H9 (cell line): ENCODE data around the gene TRIM10. TPM values are rescaled to one million over a fixed set of nuclear protein-coding genes. Genes with fewer than 3 reads are reported as not detected.
"Not testable (repeated sequence)": the region's sequence is repeated elsewhere in the genome, so short reads cannot be mapped to it uniquely, and the experiment has no call there.

Experiments used
- DNase-seq: peaks from one replicate; pipeline ENCODE4 v3.0.0-alpha.2; 2017
- H2AFZ ChIP-seq: one replicate; pipeline ENCODE4 v1.6.1; 2013; ENCODE audit warnings: mild to moderate bottlenecking, low read length, control low read depth, moderate library complexity
- H2AK5ac ChIP-seq: 2 replicates; pipeline ENCODE4 v1.6.1; 2013; ENCODE audit warnings: low read length, control low read depth, mixed read lengths; ENCODE audit not compliant: insufficient read length
- H2BK120ac ChIP-seq: one replicate; pipeline ENCODE4 v1.6.1; 2013; ENCODE audit warnings: low read depth, mild to moderate bottlenecking, low read length, control low read depth, inconsistent platforms; ENCODE audit not compliant: poor library complexity, severe bottlenecking
- H2BK12ac ChIP-seq: 2 replicates; pipeline ENCODE4 v1.6.1; 2013; ENCODE audit warnings: low read length, control low read depth, mixed read lengths, low read depth; ENCODE audit not compliant: insufficient read length
- H2BK15ac ChIP-seq: 2 replicates; pipeline ENCODE4 v1.6.1; 2013; ENCODE audit warnings: low read depth, low read length, control low read depth
- H2BK20ac ChIP-seq: one replicate; pipeline ENCODE4 v1.6.1; 2013; ENCODE audit warnings: low read depth, mild to moderate bottlenecking, low read length, control low read depth, inconsistent platforms; ENCODE audit not compliant: poor library complexity, severe bottlenecking
- H2BK5ac ChIP-seq: 2 replicates; pipeline ENCODE4 v1.6.1; 2013; ENCODE audit warnings: low read length, control low read depth, mixed read lengths; ENCODE audit not compliant: insufficient read length
- H3K14ac ChIP-seq: 2 replicates; pipeline ENCODE4 v1.6.1; 2013; ENCODE audit warnings: low read length, control low read depth; ENCODE audit not compliant: insufficient read depth
- H3K18ac ChIP-seq: 2 replicates; pipeline ENCODE4 v1.6.1; 2013; ENCODE audit warnings: low read depth, mild to moderate bottlenecking, mixed read lengths, low read length, control low read depth; ENCODE audit not compliant: insufficient read length
- H3K23ac ChIP-seq: 2 replicates; pipeline ENCODE4 v1.6.1; 2013; ENCODE audit warnings: low read length, control low read depth, mixed read lengths, low read depth; ENCODE audit not compliant: insufficient read length
- H3K23me2 ChIP-seq: 2 replicates; pipeline ENCODE4 v1.6.1; 2013; ENCODE audit warnings: low read depth, mild to moderate bottlenecking, mixed read lengths, low read length, control low read depth; ENCODE audit not compliant: insufficient read length, poor library complexity, severe bottlenecking
- H3K27ac ChIP-seq: 2 replicates; pipeline ENCODE4 v1.5.1; 2013; ENCODE audit warnings: low read length, control low read depth, mixed read lengths, low read depth; ENCODE audit not compliant: insufficient read length
- H3K27me3 ChIP-seq: 2 replicates; pipeline ENCODE4 v1.6.1; 2013; ENCODE audit warnings: low read length, control low read depth, inconsistent platforms; ENCODE audit not compliant: insufficient read depth
- H3K4ac ChIP-seq: 2 replicates; pipeline ENCODE4 v1.6.1; 2013; ENCODE audit warnings: low read depth, mild to moderate bottlenecking, control low read depth, inconsistent platforms, low read length, moderate library complexity
- H3K4me1 ChIP-seq: 2 replicates; pipeline ENCODE4 v1.6.1; 2013; ENCODE audit warnings: low read length, control low read depth, inconsistent platforms; ENCODE audit not compliant: insufficient read depth
- H3K4me2 ChIP-seq: 2 replicates; pipeline ENCODE4 v1.6.1; 2013; ENCODE audit warnings: low read length, control low read depth, mixed read lengths; ENCODE audit not compliant: insufficient read length, insufficient read depth
- H3K56ac ChIP-seq: 2 replicates; pipeline ENCODE4 v1.6.1; 2013; ENCODE audit warnings: low read depth, mild to moderate bottlenecking, mixed read lengths, low read length, control low read depth; ENCODE audit not compliant: insufficient read length
- H3K79me1 ChIP-seq: 2 replicates; pipeline ENCODE4 v1.6.1; 2013; ENCODE audit warnings: low read depth, mild to moderate bottlenecking, moderate library complexity, low read length, control low read depth, inconsistent platforms; ENCODE audit not compliant: insufficient read depth, poor library complexity, severe bottlenecking
- H3K79me2 ChIP-seq: 2 replicates; pipeline ENCODE4 v1.6.1; 2013; ENCODE audit warnings: low read length, control low read depth, inconsistent platforms; ENCODE audit not compliant: insufficient read depth
- H3K9ac ChIP-seq: 2 replicates; pipeline ENCODE4 v1.6.1; 2013; ENCODE audit warnings: low read length, control low read depth, mixed read lengths; ENCODE audit not compliant: insufficient read length; ENCODE audit errors: extremely low read depth
- H3K9me3 ChIP-seq: one replicate; pipeline ENCODE4 v1.6.1; 2013; ENCODE audit warnings: low read depth, low read length, inconsistent platforms; ENCODE audit not compliant: control insufficient read depth
- H3T11ph ChIP-seq: one replicate; pipeline ENCODE4 v1.6.1; 2013; ENCODE audit warnings: mild to moderate bottlenecking, low read length, control low read depth, inconsistent platforms
- H4K20me1 ChIP-seq: one replicate; pipeline ENCODE4 v1.6.1; 2013; ENCODE audit not compliant: control insufficient read depth, insufficient read length, insufficient read depth
- H4K5ac ChIP-seq: 2 replicates; pipeline ENCODE4 v1.6.1; 2013; ENCODE audit warnings: low read depth, mild to moderate bottlenecking, mixed read lengths, low read length, control low read depth; ENCODE audit not compliant: insufficient read length
- H4K8ac ChIP-seq: replicated peaks from 2 replicates; pipeline ENCODE4 v1.6.1; 2013; ENCODE audit warnings: low read length, control low read depth, mixed read lengths, low read depth; ENCODE audit not compliant: insufficient read length
- H4K91ac ChIP-seq: 2 replicates; pipeline ENCODE4 v1.6.1; 2013; ENCODE audit warnings: low read depth, mild to moderate bottlenecking, moderate library complexity, mixed read lengths, low read length, control low read depth; ENCODE audit not compliant: insufficient read length
- H3K27ac Mint-ChIP-seq, 3 experiments: 2 replicates in 2 of 3; 3 replicates in 1 of 3; pipeline ENCODE4 v1.8.0; 2020 to 2021; ENCODE audit warnings: mixed read lengths in 3 of 3, mild to moderate bottlenecking in 1 of 3, moderate library complexity in 1 of 3
- H3K27me3 Mint-ChIP-seq: 2 replicates; pipeline ENCODE4 v1.8.0; 2021; ENCODE audit warnings: low read depth, mild to moderate bottlenecking, moderate library complexity, mixed read lengths
- H3K36me3 Mint-ChIP-seq, 3 experiments: 2 replicates in 2 of 3; 3 replicates in 1 of 3; pipeline ENCODE4 v1.8.0; 2020 to 2021; ENCODE audit warnings: low read depth in 3 of 3, mixed read lengths in 3 of 3; ENCODE audit not compliant: insufficient read depth in 1 of 3
- H3K4me1 Mint-ChIP-seq, 2 experiments: 2 replicates each; pipeline ENCODE4 v1.8.0; 2020; ENCODE audit warnings: mixed read lengths in 2 of 2
- H3K4me3 Mint-ChIP-seq, 2 experiments: 2 replicates in 1 of 2; 3 replicates in 1 of 2; pipeline ENCODE4 v1.8.0; 2020 to 2021; ENCODE audit warnings: mild to moderate bottlenecking in 2 of 2, mixed read lengths in 2 of 2, moderate library complexity in 1 of 2
- H3K9me3 Mint-ChIP-seq, 2 experiments: 2 replicates in 1 of 2; 3 replicates in 1 of 2; pipeline ENCODE4 v1.8.0; 2020; ENCODE audit warnings: mild to moderate bottlenecking in 2 of 2, mixed read lengths in 2 of 2, moderate library complexity in 1 of 2
- WGBS: extraction: QIAGEN DNeasy Blood & Tissue Kit; methylation state at CpG from one replicate; pipeline ENCODE4 v1.1.7; 2013; ENCODE audit warnings: missing lambda C conversion rate, low lambda C conversion rate, mixed read lengths; ENCODE audit not compliant: insufficient read length; ENCODE audit errors: extremely low coverage; 5-methylcytosine and 5-hydroxymethylcytosine counted together
- total RNA-seq: library from RNA; stranded (reverse); gene quantifications from 2 replicates; pipeline ENCODE4 v1.2.1, GENCODE V29; 2021
- TF ChIP-seq, protein P1 (sequence below): fragments of 200-600 bp; sonication (generic); conservative IDR thresholded peaks from 3 replicates; pipeline ENCODE4 v1.8.0; 2021; ENCODE audit warnings: antibody characterized with exemption, mild to moderate bottlenecking

The TRIM10 gene
- total RNA-seq, 1 experiment from 2014 or later: 0.07 TPM

DNA sequence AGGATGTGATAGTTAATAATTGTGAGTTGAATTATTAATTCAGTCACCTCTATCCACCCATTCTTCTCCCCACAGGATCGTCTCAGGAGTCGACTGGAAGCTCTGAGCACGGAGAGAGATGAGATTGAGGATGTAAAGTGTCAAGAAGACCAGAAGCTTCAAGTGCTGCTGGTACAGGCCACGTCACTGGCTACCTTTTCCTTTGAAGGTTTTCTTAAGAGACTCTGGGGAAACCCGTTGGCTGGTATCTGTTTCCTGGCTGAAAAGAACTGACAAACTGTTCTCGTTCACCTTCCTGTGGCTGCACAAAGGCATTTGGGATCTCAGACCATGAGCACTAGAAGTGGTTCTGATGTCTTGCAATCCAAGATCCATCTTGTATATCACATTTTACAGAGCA is 6.1 kb upstream of the TRIM10 start:
- peaks cover 60% of the 10 kb centered on the region for H3K27me3 Mint-ChIP-seq
- TF ChIP-seq, protein P1, sequence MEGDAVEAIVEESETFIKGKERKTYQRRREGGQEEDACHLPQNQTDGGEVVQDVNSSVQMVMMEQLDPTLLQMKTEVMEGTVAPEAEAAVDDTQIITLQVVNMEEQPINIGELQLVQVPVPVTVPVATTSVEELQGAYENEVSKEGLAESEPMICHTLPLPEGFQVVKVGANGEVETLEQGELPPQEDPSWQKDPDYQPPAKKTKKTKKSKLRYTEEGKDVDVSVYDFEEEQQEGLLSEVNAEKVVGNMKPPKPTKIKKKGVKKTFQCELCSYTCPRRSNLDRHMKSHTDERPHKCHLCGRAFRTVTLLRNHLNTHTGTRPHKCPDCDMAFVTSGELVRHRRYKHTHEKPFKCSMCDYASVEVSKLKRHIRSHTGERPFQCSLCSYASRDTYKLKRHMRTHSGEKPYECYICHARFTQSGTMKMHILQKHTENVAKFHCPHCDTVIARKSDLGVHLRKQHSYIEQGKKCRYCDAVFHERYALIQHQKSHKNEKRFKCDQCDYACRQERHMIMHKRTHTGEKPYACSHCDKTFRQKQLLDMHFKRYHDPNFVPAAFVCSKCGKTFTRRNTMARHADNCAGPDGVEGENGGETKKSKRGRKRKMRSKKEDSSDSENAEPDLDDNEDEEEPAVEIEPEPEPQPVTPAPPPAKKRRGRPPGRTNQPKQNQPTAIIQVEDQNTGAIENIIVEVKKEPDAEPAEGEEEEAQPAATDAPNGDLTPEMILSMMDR: no peak
- H3K9me3 Mint-ChIP-seq: peaks cover 0 to 3% of the 10 kb centered on the region in 2 experiments; a peak in 1 of 5 replicates
- H2BK5ac ChIP-seq: no peak overlapping the region
- no peak overlapping the region for H2BK15ac ChIP-seq
- H3K9me3 ChIP-seq: no peaks in the 10 kb centered on the region
- no peak overlapping the region for H4K91ac ChIP-seq
- H3K79me2 ChIP-seq: no peaks in the 10 kb centered on the region
- no peaks in the 10 kb centered on the region for H3K36me3 Mint-ChIP-seq
- no peak overlapping the region for H2BK120ac ChIP-seq
- H3K79me1 ChIP-seq: no peaks in the 10 kb centered on the region
- no peaks in the 10 kb centered on the region; the same call in 1 of the 2 replicates for H3K27me3 ChIP-seq
- no peak overlapping the region for H3K27ac Mint-ChIP-seq
- H4K8ac ChIP-seq: no peak overlapping the region
- H3K4me2 ChIP-seq: no peak overlapping the region
- H2AK5ac ChIP-seq: no peak overlapping the region
- no peak overlapping the region for H2BK12ac ChIP-seq
- no peak overlapping the region for H3K18ac ChIP-seq
- H3K23me2 ChIP-seq: peaks cover 5% of the 10 kb centered on the region
- no peak overlapping the region for H3K14ac ChIP-seq
- H4K5ac ChIP-seq: no peak overlapping the region
- H3K9ac ChIP-seq: no peak overlapping the region
- H3K4me1 Mint-ChIP-seq: peaks cover 8% of the 10 kb centered on the region in 2 experiments
- no peak overlapping the region for H3K56ac ChIP-seq
- H2BK20ac ChIP-seq: no peak overlapping the region
- H3K23ac ChIP-seq: no peak overlapping the region
- no peak for DNase-seq
- no CpG with 5 or more reads among the region's 6 CpGs for WGBS
- H2AFZ ChIP-seq: no peak overlapping the region
- H3K27ac ChIP-seq: no peak overlapping the region
- H3K4me3 Mint-ChIP-seq: no peak overlapping the region
- H3T11ph ChIP-seq: no peak overlapping the region
- H3K4ac ChIP-seq: no peak overlapping the region
- H3K4me1 ChIP-seq: peaks cover 3% of the 10 kb centered on the region; the same call in 1 of the 2 replicates
- H4K20me1 ChIP-seq: no peaks in the 10 kb centered on the region

DNA sequence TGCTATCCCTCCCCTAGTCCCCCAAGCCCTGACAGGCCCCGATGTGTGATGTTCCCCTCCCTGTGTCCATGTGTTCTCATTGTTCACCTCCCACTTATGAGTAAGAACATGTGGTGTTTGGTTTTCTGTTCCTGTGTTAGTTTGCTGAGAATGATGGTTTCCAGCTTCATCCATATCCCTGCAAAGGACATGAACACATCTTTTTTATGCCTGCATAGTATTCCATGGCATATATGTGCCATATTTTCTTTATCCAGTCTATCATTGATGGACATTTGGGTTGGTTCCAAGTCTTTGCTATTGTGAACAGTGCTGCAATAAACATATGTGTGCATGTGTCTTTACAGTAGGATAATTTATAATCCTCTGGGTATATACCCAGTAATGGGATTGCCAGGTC is 4.2 kb upstream of the TRIM10 start:
- H3K23ac ChIP-seq, H3K4me1 ChIP-seq, H2BK12ac ChIP-seq, H3K9ac ChIP-seq, H3K79me1 ChIP-seq, H3K4ac ChIP-seq, H2BK5ac ChIP-seq, H3K79me2 ChIP-seq, H3K18ac ChIP-seq, H3K9me3 Mint-ChIP-seq, H3K56ac ChIP-seq, H3K23me2 ChIP-seq, H4K20me1 ChIP-seq, DNase-seq, H4K8ac ChIP-seq, H4K91ac ChIP-seq, H3K14ac ChIP-seq, H3K27ac Mint-ChIP-seq, H2AFZ ChIP-seq, H2AK5ac ChIP-seq, H3K27me3 ChIP-seq, H3K36me3 Mint-ChIP-seq, H3K9me3 ChIP-seq, H3K4me2 ChIP-seq, H3K4me1 Mint-ChIP-seq, H4K5ac ChIP-seq, H3T11ph ChIP-seq, H3K4me3 Mint-ChIP-seq, H3K27ac ChIP-seq, H2BK20ac ChIP-seq, H2BK120ac ChIP-seq, H2BK15ac ChIP-seq: not testable (repeated sequence)
- H3K27me3 Mint-ChIP-seq: peaks cover 46% of the 10 kb centered on the region
- no CpG with 5 or more reads among the region's 1 CpG for WGBS
